Measurements from ENCODE around the gene LCN2.

Gene LCN2

GRCh38 chr9:128201441-128202369, 52.5 kb downstream of the LCN2 start:
- DNase-seq (ENCODE audit: low spot score) = no peak

GRCh38 chr9:128202648-128203023, 53.4 kb downstream of the LCN2 start:
- DNase-seq (ENCODE audit: low spot score) = no peak

Data from LoVo (cell line).